ENCODE measurements around the gene FANCC.

FANCC gene

DNA sequence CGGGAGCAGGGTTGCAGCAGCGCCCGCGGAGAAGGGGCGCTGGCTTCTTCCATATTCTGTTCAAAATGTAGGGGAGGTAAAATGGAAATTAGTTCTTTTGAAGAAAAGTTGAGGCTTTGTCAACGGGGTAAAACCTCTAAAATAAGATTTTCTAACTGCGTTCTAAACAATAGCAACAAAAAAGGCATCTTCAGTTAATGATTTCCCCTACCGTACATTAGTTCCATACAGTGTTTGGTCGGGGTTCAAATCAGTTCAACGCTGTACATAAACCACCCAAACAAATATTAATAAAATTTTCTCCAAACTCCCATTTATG, 343 bp upstream of the FANCC start:
- H4K20me1 ChIP-seq (ENCODE audit: insufficient read depth, low read length), result no peaks in the 10 kb centered on the region
- H3K27me3 ChIP-seq (ENCODE audit: insufficient read depth, low read length, poor library complexity), result no peaks in the 10 kb centered on the region
- H3K4me3 ChIP-seq (ENCODE audit: low read depth in 1 of 2, low read length in 2 of 2), result peak overlapping the region; percentile 51 to 69
- H3K9me3 ChIP-seq (ENCODE audit: insufficient read depth, low read length, severe bottlenecking), result no peaks in the 10 kb centered on the region
- ATAC-seq (ENCODE audit: insufficient read depth, low read depth) (no peak), DNase-seq (no peak)
- H3K27ac ChIP-seq (ENCODE audit: low read length), result peak overlapping the region; percentile 96
- H3K36me3 ChIP-seq (ENCODE audit: insufficient read depth, low read length), result no peaks in the 10 kb centered on the region
- H3K4me2 ChIP-seq (ENCODE audit: insufficient read depth, low read length), result peak overlapping the region; percentile 66
- TF ChIP-seq EZH2 (IDR thresholded peaks at IDR 0.05; ENCODE audit: borderline replicate concordance, low read depth, low read length, severe bottlenecking), result no peak
- TF ChIP-seq, protein P1, sequence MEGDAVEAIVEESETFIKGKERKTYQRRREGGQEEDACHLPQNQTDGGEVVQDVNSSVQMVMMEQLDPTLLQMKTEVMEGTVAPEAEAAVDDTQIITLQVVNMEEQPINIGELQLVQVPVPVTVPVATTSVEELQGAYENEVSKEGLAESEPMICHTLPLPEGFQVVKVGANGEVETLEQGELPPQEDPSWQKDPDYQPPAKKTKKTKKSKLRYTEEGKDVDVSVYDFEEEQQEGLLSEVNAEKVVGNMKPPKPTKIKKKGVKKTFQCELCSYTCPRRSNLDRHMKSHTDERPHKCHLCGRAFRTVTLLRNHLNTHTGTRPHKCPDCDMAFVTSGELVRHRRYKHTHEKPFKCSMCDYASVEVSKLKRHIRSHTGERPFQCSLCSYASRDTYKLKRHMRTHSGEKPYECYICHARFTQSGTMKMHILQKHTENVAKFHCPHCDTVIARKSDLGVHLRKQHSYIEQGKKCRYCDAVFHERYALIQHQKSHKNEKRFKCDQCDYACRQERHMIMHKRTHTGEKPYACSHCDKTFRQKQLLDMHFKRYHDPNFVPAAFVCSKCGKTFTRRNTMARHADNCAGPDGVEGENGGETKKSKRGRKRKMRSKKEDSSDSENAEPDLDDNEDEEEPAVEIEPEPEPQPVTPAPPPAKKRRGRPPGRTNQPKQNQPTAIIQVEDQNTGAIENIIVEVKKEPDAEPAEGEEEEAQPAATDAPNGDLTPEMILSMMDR (IDR thresholded peaks at IDR 0.05; ENCODE audit: borderline replicate concordance, extremely low read depth, low read length, poor library complexity, severe bottlenecking), result no peak
- H3K9ac ChIP-seq (ENCODE audit: low read depth, low read length), result peak overlapping the region; percentile 96
- H2AFZ ChIP-seq (ENCODE audit: low read depth, low read length), result peak overlapping the region; percentile 95
- H3K79me2 ChIP-seq (ENCODE audit: insufficient read depth, low read length), result no peaks in the 10 kb centered on the region
- peaks cover 25% of the 10 kb centered on the region for H3K4me1 ChIP-seq (ENCODE audit: insufficient read depth, low read length)

- no peak for TF ChIP-seq EZH2 (IDR thresholded peaks at IDR 0.05; ENCODE audit: borderline replicate concordance, low read depth, low read length, severe bottlenecking)
- TF ChIP-seq, protein P1 (IDR thresholded peaks at IDR 0.05; ENCODE audit: borderline replicate concordance, extremely low read depth, low read length, poor library complexity, severe bottlenecking), result no peak
- H2AFZ ChIP-seq (ENCODE audit: low read depth, low read length), result peak overlapping the region; percentile 70
- H4K20me1 ChIP-seq (ENCODE audit: insufficient read depth, low read length), result no peaks in the 10 kb centered on the region
- DNase-seq (peak; percentile 75), ATAC-seq (ENCODE audit: insufficient read depth, low read depth) (peak; percentile 63)
- 0 out of 2 replicates have a peak, but pooled peaks cover 3% of the 10 kb centered on the region for H3K79me2 ChIP-seq (ENCODE audit: insufficient read depth, low read length)
- H3K4me2 ChIP-seq (ENCODE audit: insufficient read depth, low read length), result peak overlapping the region; percentile 69
- H3K9me3 ChIP-seq (ENCODE audit: insufficient read depth, low read length, severe bottlenecking), result no peaks in the 10 kb centered on the region
- no peaks in the 10 kb centered on the region for H3K36me3 ChIP-seq (ENCODE audit: insufficient read depth, low read length)
- peaks cover 25% of the 10 kb centered on the region for H3K4me1 ChIP-seq (ENCODE audit: insufficient read depth, low read length)
- H3K27me3 ChIP-seq (ENCODE audit: insufficient read depth, low read length, poor library complexity), result no peaks in the 10 kb centered on the region
- peak overlapping the region; percentile 71 for H3K27ac ChIP-seq (ENCODE audit: low read length)
- H3K4me3 ChIP-seq (ENCODE audit: low read depth in 1 of 2, low read length in 2 of 2), result peak overlapping the region; percentile 29 to 69; a peak in 3 of 4 replicates
- H3K9ac ChIP-seq (ENCODE audit: low read depth, low read length), result peak overlapping the region; percentile 96
Observed at GRCh38 chr9:95316794-95317118, 753 bp downstream of the FANCC start.

DNA sequence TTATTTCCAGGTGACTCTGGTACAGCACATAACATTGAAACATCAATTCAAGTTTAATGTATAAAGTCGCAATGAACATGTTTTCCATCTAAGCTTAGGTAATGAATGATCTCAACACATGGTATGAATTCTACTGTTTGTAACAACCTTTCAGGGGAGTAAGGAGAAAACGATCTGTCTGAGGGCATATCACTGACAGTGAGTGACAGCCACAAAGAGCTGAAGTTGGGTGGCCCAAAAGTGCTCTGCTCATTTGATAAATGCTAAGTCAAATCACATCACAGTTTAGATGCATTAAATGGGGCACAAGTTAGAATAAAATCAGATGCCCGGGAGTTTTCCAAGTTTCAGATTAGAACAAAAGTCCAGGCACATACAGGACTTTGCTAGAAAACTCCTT, 1.2 kb downstream of the FANCC start:
- peak overlapping the region; percentile 71 for H3K27ac ChIP-seq (ENCODE audit: low read length)
- H3K4me3 ChIP-seq (ENCODE audit: low read depth in 1 of 2, low read length in 2 of 2), result peak overlapping the region; percentile 29 to 69; a peak in 3 of 4 replicates
- DNase-seq (no peak), ATAC-seq (ENCODE audit: insufficient read depth, low read depth) (no peak)
- no peaks in the 10 kb centered on the region for H3K36me3 ChIP-seq (ENCODE audit: insufficient read depth, low read length)
- no peaks in the 10 kb centered on the region for H4K20me1 ChIP-seq (ENCODE audit: insufficient read depth, low read length)
- no peaks in the 10 kb centered on the region for H3K9me3 ChIP-seq (ENCODE audit: insufficient read depth, low read length, severe bottlenecking)
- peak overlapping the region; percentile 69 for H3K4me2 ChIP-seq (ENCODE audit: insufficient read depth, low read length)
- peaks cover 25% of the 10 kb centered on the region for H3K4me1 ChIP-seq (ENCODE audit: insufficient read depth, low read length)
- H2AFZ ChIP-seq (ENCODE audit: low read depth, low read length), result peak overlapping the region; percentile 70
- H3K79me2 ChIP-seq (ENCODE audit: insufficient read depth, low read length), result 0 out of 2 replicates have a peak, but pooled peaks cover 3% of the 10 kb centered on the region
- H3K27me3 ChIP-seq (ENCODE audit: insufficient read depth, low read length, poor library complexity), result no peaks in the 10 kb centered on the region
- no peak for TF ChIP-seq EZH2 (IDR thresholded peaks at IDR 0.05; ENCODE audit: borderline replicate concordance, low read depth, low read length, severe bottlenecking)
- TF ChIP-seq, protein P1 (IDR thresholded peaks at IDR 0.05; ENCODE audit: borderline replicate concordance, extremely low read depth, low read length, poor library complexity, severe bottlenecking), result no peak
- H3K9ac ChIP-seq (ENCODE audit: low read depth, low read length), result peak overlapping the region; percentile 96

Data from DND-41 (cell line).